Measurements from ENCODE around the gene PHOSPHO1. TPM values are rescaled to one million over a fixed set of nuclear protein-coding genes. Genes with fewer than 3 reads are reported as not detected.
A peak's percentile ranks its signal among the peaks of the same experiment; 100 is the strongest.

PHOSPHO1 gene
- total and polyA plus RNA-seq, 2 of the 13 experiments (the other 11 are each of a cell fraction or from before 2014, with no cell fraction given), result not detected

- peak; percentile 62 for TF ChIP-seq ZNF687 (CRISPR knock-in tag; IDR thresholded peaks at IDR 0.05)
- no peak for TF ChIP-seq FOXC1 (CRISPR knock-in tag; IDR thresholded peaks at IDR 0.05; ENCODE audit: borderline replicate concordance)
- TF ChIP-seq ZNF784 (CRISPR knock-in tag; IDR thresholded peaks at IDR 0.05; ENCODE audit: borderline replicate concordance), result peak; percentile 78; the same call in 1 of the 2 replicates
- TF ChIP-seq ZNF646 (CRISPR knock-in tag; IDR thresholded peaks at IDR 0.05), result no peak
- peak; percentile 34; the same call in 1 of the 2 replicates for TF ChIP-seq KDM2A (CRISPR knock-in tag; IDR thresholded peaks at IDR 0.05; ENCODE audit: borderline replicate concordance, low read depth)
- TF ChIP-seq ZNF589 (CRISPR knock-in tag; conservative IDR thresholded peaks at IDR 0.05), result no peak
- TF ChIP-seq CBFB (CRISPR knock-in tag; IDR thresholded peaks at IDR 0.05), result peak; percentile 28; the same call in 1 of the 2 replicates
- TF ChIP-seq RXRB (CRISPR knock-in tag; IDR thresholded peaks at IDR 0.05; ENCODE audit: borderline replicate concordance), result no peak
- TF ChIP-seq ZNF607 (CRISPR knock-in tag; IDR thresholded peaks at IDR 0.05; ENCODE audit: borderline replicate concordance), result no peak
- TF ChIP-seq MXI1 (IDR thresholded peaks at IDR 0.05; ENCODE audit: borderline replicate concordance, low read depth, low read length), result no peak
- TF ChIP-seq ZBTB42 (CRISPR knock-in tag; IDR thresholded peaks at IDR 0.05), result 0 out of 2 replicates have a peak, but pooled peaks have one; percentile 42
- TF ChIP-seq ZNF337 (CRISPR knock-in tag; IDR thresholded peaks at IDR 0.05; ENCODE audit: borderline replicate concordance, low read depth), result no peak
- TF ChIP-seq ZNF703 (CRISPR knock-in tag; IDR thresholded peaks at IDR 0.05; ENCODE audit: borderline replicate concordance), result no peak
- TF ChIP-seq CREM (IDR thresholded peaks at IDR 0.05), result no peak
- TF ChIP-seq CREM (CRISPR knock-in tag; IDR thresholded peaks at IDR 0.05), result no peak
- TF ChIP-seq ZNF772 (CRISPR knock-in tag; IDR thresholded peaks at IDR 0.05), result 0 out of 2 replicates have a peak, but pooled peaks have one; percentile 3
Observed at GRCh38 chr17:49230636-49231562, at the start of gene PHOSPHO1 (continued).
